ENCODE measurements around the gene CHD9NB.

The CHD9NB gene

GRCh38 chr16:53007095-53007494, 45.6 kb downstream of the CHD9NB start:
- no peaks in the 10 kb centered on the region for H3K79me2 ChIP-seq (ENCODE audit: low read length)
- no peaks in the 10 kb centered on the region for H3K36me3 ChIP-seq (replicated peaks; ENCODE audit: low read depth, low read length)
- H3K4me1 ChIP-seq (ENCODE audit: low read length) = no peaks in the 10 kb centered on the region
- TF ChIP-seq, protein P1, sequence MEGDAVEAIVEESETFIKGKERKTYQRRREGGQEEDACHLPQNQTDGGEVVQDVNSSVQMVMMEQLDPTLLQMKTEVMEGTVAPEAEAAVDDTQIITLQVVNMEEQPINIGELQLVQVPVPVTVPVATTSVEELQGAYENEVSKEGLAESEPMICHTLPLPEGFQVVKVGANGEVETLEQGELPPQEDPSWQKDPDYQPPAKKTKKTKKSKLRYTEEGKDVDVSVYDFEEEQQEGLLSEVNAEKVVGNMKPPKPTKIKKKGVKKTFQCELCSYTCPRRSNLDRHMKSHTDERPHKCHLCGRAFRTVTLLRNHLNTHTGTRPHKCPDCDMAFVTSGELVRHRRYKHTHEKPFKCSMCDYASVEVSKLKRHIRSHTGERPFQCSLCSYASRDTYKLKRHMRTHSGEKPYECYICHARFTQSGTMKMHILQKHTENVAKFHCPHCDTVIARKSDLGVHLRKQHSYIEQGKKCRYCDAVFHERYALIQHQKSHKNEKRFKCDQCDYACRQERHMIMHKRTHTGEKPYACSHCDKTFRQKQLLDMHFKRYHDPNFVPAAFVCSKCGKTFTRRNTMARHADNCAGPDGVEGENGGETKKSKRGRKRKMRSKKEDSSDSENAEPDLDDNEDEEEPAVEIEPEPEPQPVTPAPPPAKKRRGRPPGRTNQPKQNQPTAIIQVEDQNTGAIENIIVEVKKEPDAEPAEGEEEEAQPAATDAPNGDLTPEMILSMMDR (IDR thresholded peaks at IDR 0.05; ENCODE audit: low read depth, low read length) = no peak
- no peak for TF ChIP-seq EZH2phosphoT487 (IDR thresholded peaks at IDR 0.05; ENCODE audit: low read depth)
- no peak overlapping the region for H3K27ac ChIP-seq (ENCODE audit: low read length)
- H4K20me1 ChIP-seq (ENCODE audit: insufficient read depth, low read length) = no peaks in the 10 kb centered on the region
- H2AFZ ChIP-seq (ENCODE audit: low read depth, low read length) = no peak overlapping the region
- H3K9me3 ChIP-seq (ENCODE audit: insufficient read depth, low read length) = no peaks in the 10 kb centered on the region
- no peak overlapping the region for H3K4me2 ChIP-seq (ENCODE audit: low read length)
- peaks cover 37% of the 10 kb centered on the region for H3K27me3 ChIP-seq (ENCODE audit: low read depth, low read length)
- no peak overlapping the region for H3K4me3 ChIP-seq (ENCODE audit: low read length)
- no peak overlapping the region for H3K9ac ChIP-seq (ENCODE audit: low read length)

DNA sequence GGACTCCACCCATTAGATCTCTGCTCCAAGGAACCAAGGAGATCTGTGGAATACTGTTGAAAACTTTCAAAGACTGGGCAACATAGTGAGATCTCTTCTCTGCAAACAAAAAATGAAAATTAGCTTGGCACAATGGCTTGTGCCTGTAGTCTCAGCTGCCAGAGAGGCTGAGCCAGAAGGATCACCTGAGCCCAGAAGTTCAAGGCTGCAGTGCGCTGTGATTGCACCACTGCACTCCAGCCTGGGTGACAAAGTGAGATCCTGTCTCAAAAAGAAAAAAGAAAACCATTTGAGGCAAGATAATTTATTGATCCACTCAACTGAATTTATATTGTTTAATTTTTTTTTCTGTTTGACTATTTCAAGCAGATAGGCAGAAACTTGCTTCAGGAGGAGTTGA, 54.8 kb downstream of the CHD9NB start:
- Histone ChIP-seq H3K27ac (ENCODE audit: low read length) (no peak overlapping the region), H3K9me3 (ENCODE audit: insufficient read depth, low read length) (no peaks in the 10 kb centered on the region), H3K27me3 (ENCODE audit: low read depth, low read length) (peaks cover 17% of the 10 kb centered on the region; the same call in 1 of the 2 replicates), H3K36me3 (replicated peaks; ENCODE audit: low read depth, low read length) (no peaks in the 10 kb centered on the region), H3K79me2 (ENCODE audit: low read length) (no peaks in the 10 kb centered on the region), H2AFZ (ENCODE audit: low read depth, low read length) (no peak overlapping the region), H3K4me1 (ENCODE audit: low read length) (no peaks in the 10 kb centered on the region), H4K20me1 (ENCODE audit: insufficient read depth, low read length) (no peaks in the 10 kb centered on the region), H3K4me3 (ENCODE audit: low read length) (no peak overlapping the region), H3K9ac (ENCODE audit: low read length) (no peak overlapping the region), H3K4me2 (ENCODE audit: low read length) (no peak overlapping the region)
- TF ChIP-seq, protein P1 (IDR thresholded peaks at IDR 0.05; ENCODE audit: low read depth, low read length) = no peak
- no peak for TF ChIP-seq EZH2phosphoT487 (IDR thresholded peaks at IDR 0.05; ENCODE audit: low read depth)

DNA sequence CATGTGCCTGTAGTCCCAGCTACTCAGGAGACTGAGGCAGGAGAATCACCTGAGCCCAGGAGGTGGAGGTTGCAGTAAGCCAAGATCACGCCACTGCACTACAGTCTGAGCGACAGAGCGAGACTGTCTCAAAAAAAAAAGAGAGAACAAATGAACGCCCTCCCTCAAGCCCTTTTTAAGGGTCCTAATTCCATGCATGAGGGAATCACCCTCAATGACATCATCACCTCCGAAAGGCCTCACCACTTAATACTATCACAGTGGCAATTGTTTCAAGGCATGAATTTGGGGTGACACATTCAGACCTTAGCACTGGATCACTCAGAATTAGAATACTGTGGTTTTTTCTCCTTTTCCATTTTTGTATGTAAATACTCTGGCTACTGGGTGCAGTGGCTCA, 57.8 kb downstream of the CHD9NB start:
- H3K27me3 ChIP-seq (ENCODE audit: low read depth, low read length) = 0 out of 2 replicates have a peak, but pooled peaks cover 4% of the 10 kb centered on the region
- TF ChIP-seq, protein P1 (IDR thresholded peaks at IDR 0.05; ENCODE audit: low read depth, low read length) = no peak
- no peak for TF ChIP-seq EZH2phosphoT487 (IDR thresholded peaks at IDR 0.05; ENCODE audit: low read depth)
- no peak overlapping the region for H3K27ac ChIP-seq (ENCODE audit: low read length)
- H3K9ac ChIP-seq (ENCODE audit: low read length) = no peak overlapping the region
- H3K4me1 ChIP-seq (ENCODE audit: low read length) = no peaks in the 10 kb centered on the region
- no peak overlapping the region for H3K4me2 ChIP-seq (ENCODE audit: low read length)
- no peak overlapping the region for H3K4me3 ChIP-seq (ENCODE audit: low read length)
- no peaks in the 10 kb centered on the region for H4K20me1 ChIP-seq (ENCODE audit: insufficient read depth, low read length)
- no peaks in the 10 kb centered on the region for H3K36me3 ChIP-seq (replicated peaks; ENCODE audit: low read depth, low read length)
- no peaks in the 10 kb centered on the region for H3K79me2 ChIP-seq (ENCODE audit: low read length)
- H2AFZ ChIP-seq (ENCODE audit: low read depth, low read length) = no peak overlapping the region
- no peaks in the 10 kb centered on the region for H3K9me3 ChIP-seq (ENCODE audit: insufficient read depth, low read length)

DNA sequence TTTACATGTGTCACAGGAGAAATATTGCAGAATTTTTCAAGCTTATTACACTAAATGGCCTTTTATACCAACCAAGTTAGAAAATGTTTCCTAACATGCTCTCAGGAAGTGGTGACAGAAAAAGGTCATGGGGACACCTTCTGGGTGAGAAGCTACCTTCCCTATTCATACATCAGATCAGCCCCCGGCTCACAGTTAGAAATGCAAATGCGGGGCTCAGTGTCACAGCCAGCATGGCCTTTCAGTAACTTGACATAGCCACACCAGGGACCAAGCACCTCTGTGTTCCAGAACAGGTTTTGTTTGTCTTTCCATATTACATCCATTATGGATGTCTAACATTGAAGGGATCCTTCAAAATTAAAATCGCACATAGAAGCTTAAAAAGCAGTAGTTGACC, 59.5 kb downstream of the CHD9NB start:
- no peak overlapping the region for H3K4me3 ChIP-seq (ENCODE audit: low read length)
- TF ChIP-seq, protein P1 (IDR thresholded peaks at IDR 0.05; ENCODE audit: low read depth, low read length) = no peak
- TF ChIP-seq EZH2phosphoT487 (IDR thresholded peaks at IDR 0.05; ENCODE audit: low read depth) = no peak
- no peaks in the 10 kb centered on the region for H3K9me3 ChIP-seq (ENCODE audit: insufficient read depth, low read length)
- no peaks in the 10 kb centered on the region for H3K79me2 ChIP-seq (ENCODE audit: low read length)
- no peak overlapping the region for H2AFZ ChIP-seq (ENCODE audit: low read depth, low read length)
- H3K9ac ChIP-seq (ENCODE audit: low read length) = no peak overlapping the region
- H3K4me1 ChIP-seq (ENCODE audit: low read length) = no peaks in the 10 kb centered on the region
- no peak overlapping the region for H3K4me2 ChIP-seq (ENCODE audit: low read length)
- 0 out of 2 replicates have a peak, but pooled peaks cover 4% of the 10 kb centered on the region for H3K27me3 ChIP-seq (ENCODE audit: low read depth, low read length)
- H3K27ac ChIP-seq (ENCODE audit: low read length) = no peak overlapping the region
- H3K36me3 ChIP-seq (replicated peaks; ENCODE audit: low read depth, low read length) = no peaks in the 10 kb centered on the region
- no peaks in the 10 kb centered on the region for H4K20me1 ChIP-seq (ENCODE audit: insufficient read depth, low read length)

Measured in OCI-LY3 (cell line).